Fibroblast of skin of right quadriceps (primary cell): ENCODE results near the gene CD160.
A peak's percentile ranks its signal among the peaks of the same experiment; 100 is the strongest.
"Not testable (repeated sequence)": the region's sequence is repeated elsewhere in the genome, so short reads cannot be mapped to it uniquely, and the experiment has no call there.

Experiments
- DNase-seq: peaks from one replicate; pipeline ENCODE4 v3.0.0-alpha.2; 2013

The CD160 gene

GRCh38 chr1:145710291-145711027 lies 8.8 kb upstream of the CD160 start:
- no peak for DNase-seq

DNA sequence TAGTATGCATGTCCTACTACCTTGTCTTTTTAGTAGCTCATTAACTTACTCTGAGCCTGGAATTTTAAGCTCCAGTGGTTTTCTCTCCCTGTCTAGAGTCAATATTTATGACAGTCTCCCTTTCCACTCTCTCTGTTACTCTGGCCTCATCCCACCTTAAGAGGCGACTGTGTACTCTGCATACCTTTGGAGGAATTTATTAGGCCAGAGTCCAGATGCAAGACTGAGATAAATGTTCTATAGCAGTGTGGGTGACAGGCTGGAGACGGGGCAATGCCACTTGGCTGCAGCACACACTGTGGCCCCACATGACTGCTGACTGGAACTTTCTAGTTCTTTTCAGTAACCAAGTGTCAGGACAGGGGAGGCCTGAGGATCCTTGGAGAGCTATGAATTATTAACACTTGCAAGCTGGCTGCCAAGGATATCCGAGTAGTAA lies 8.1 kb upstream of the CD160 start:
- no peak for DNase-seq

DNA sequence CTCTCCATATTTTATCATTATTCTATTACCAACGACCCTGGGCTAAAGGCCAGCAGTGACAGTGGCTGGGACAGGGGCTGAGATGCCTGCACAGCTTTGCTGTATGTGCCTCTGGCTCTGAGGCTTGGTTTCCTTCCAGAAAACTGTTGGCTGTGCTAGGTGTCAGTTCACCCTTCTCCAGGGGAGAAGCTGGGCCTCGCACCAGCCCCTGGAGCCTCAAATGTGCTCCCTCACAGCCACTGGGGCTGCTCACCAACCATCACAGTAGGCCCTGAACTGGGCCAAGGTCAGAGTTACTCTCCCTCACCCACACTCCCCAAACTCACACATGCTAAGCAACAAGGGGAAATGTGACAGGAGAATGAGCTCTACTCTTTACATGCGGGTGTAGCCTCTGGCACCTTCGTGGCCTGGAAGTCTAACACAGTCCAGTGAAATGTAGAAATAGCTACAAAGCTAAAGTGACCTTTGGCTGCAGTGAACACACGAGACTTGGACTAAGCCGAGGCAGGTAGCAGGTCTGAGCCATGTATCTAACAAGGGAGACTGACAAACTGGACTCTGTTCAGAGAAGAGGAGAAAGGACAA lies 4.7 kb upstream of the CD160 start:
- no peak for DNase-seq

DNA sequence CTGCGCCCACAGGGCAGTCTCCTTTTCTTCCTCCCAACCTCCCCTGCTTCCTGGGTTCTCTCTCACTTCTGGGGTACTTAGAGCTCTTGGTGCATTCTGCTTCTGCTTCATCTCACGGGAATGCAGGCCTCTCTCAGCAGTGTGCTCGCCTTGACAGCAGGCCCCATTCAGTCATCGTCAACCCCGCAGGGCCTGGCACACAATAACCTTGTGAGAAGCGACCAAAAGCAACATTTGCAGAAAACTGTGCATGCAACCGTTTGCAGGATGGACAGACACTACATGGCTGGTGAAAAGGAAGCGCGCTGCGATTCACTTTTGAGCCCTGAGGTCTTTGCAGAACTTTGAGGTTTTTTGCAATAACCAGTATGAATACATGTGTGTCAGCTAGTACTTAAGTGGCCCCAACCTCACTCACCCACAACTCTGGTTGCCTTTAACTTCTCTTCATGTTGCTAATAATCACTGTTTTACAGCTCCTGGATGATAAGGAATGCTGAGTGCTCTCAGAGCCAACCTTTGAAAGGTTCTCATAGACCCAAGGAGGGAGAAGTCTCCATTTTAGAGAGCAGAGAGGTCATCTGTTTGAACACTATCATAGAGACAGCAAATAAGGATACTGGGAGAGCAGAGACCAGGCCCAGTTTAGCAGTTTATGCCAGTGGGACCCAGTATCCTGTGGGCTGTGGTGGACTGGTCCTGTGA lies 2.5 kb upstream of the CD160 start:
- no peak for DNase-seq

DNA sequence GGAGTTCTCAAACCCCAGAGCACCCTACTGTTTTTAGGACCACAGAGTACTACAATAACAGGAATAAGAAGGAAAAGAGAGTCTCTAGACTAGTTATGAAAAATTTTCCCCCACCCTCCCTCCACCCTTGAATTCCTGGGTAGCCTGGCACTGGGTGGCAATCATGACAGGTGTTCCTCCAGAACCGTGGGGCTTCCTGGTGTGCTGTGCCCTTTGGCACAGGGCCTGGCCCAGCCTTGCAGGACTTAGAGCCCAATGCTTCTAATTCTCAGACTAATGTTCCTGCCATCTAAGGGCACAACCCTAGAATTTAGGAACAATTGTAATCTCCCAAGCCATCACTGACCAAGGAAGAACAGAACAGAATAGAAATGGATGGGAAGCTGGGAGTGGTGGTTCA lies 1.5 kb upstream of the CD160 start:
- no peak for DNase-seq

DNA sequence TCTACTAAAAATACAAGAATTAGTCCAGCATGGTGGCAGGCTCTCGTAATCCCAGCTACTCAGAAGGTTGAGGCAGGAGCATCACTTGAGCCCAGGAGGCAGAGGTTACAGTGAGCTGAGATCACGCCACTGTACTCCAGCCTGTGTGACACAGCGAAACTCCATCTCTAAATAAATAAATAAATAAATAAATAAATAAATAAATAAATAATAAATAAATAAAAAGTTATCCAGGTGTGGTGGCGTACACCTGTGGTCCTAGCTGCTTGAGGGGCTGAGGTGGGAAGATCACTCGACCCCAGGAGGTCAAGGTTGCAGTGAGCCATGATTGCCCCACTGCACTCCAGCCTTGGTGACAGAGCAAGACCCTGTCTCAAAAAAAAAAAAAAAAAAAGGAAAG lies 834 bp upstream of the CD160 start:
- DNase-seq: not testable (repeated sequence)

- peak; percentile 84 for DNase-seq
These were observed 1.2 kb downstream of the CD160 start for GRCh38 chr1:145720556-145720877.

DNA sequence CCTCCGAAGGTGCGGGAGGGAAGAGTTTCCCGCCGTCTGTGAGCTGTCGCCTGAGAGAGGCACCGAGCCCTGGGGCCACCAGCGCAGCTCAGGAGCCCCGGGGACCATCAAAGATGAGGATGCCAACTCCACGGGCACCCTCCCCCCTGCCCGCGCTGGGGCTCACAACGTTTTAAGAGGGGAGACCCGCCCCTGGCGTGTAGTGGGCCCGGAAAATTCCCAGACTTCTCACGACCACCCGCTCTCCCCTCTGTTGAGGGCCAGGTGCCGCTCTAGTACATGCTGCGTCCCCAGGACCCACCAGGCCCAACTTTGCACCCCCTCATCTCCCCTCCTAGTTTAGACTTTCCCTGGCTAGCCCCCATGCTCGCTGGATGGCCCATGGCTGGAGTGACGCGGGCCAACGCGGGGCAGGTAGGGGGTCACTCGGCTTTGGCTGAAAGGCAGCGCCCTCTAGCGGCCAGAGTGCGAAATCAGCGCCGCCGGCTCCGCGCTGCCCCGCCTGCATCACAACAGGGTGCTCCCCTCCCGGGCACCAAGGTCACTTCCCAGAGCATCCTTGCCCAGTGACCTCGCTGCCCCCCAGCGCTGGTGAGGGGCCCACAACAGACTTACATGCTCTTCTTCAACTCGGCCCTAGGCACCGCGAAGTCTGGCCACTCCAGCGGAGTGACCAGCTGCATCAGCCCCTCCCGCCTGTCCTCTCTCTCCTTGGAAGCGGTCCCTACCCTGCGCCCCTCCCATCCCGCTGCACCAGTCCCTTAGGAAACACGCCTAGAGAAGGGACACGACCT lies 1.8 kb downstream of the CD160 start:
- peak; percentile 56 for DNase-seq

DNA sequence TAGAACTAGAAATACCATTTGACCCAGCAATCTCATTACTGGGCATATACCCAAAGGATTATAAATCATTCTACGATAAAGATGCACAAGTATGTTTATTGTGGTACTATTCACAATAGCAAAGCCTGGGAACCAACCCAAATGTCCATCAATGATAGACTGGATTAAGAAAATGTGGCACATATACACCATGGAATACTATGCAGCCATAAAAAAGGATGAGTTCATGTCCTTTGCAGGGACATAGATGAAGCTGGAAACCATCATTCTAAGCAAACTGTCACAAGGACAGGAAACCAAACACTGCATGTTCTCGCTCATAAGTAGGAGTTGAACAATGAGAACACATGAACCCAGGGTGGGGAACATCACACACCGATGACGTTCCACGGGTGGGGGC lies 6.9 kb downstream of the CD160 start:
- DNase-seq: not testable (repeated sequence)

DNA sequence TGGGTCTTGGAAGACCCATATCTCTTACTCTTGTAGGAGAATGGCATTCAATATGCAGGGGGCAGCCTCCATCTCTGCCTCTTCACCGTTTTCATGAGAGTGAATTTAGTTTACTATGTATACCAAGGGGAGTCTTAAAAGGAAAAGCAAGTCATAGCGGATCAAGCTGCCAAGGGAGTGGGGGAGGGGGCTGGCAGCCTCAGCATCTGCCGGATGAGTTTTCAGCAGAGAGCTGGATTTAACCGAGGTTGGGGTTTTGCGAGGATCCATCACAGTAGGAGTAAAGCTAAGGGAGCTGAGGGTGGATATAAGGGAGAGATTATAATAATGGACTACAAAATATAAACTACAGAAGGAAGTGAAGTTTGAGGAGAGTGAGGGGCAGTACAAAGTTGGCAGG lies 9.9 kb downstream of the CD160 start:
- DNase-seq: peak; percentile 36

DNA sequence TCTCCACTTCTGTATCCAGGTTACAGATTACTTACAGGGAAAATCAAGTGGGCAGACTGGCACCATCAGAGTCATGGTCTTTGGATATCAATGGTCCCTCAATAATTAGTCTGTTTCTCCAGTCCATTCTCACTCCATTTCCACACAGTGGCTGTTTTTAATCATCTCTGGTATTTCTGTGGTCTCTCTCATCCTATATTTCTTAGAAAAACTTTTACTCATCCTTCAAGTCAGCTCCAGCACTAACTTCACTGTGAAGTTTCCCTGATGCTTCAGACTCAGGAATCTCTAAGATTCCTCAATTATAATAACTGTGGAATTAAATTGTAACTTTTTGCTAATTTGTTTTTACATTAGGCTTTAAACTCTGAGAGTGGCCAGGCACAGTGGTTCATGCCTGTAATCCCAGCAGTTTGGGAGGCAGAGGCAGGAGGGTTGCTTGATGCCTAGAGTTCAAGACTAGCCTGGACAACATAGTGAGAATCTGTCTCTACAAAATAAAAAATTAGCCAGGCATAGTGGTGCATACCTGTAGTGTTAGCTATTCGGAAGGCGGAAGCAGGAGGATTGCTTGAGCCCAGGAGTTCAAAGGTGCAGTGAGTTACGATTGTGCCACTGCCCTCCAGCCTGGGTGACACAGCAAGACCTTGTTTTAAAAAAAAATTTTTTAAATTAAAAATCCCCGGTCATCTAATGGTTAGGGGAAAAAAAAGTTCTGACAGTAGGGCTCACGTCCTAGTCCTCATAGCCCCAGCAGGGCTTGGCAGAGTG lies 10.6 kb downstream of the CD160 start:
- peak; percentile 74 for DNase-seq

GRCh38 chr1:145730467-145730866 lies 11.2 kb downstream of the CD160 start:
- no peak for DNase-seq

GRCh38 chr1:145730900-145731299 lies 11.6 kb downstream of the CD160 start:
- no peak for DNase-seq

DNA sequence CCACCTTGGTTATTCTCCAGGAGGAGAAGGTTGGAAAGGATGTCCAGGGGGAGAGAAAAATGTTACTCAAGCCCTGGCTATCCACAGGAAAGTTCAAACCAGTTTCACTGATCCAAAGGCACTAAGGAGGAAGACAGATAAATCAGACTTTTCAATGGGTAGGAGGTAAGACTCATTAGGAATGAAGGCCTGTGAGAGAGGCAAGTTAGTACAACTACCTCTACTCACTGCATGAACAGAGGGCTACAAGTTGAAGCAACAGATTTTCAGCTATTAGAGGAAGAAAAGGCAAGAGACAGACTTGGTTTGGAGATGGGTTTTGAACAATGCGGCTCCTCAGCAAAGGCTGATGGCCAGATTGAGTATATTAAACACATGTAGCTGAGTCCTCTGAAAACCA lies 16.9 kb downstream of the CD160 start:
- no peak for DNase-seq

DNA sequence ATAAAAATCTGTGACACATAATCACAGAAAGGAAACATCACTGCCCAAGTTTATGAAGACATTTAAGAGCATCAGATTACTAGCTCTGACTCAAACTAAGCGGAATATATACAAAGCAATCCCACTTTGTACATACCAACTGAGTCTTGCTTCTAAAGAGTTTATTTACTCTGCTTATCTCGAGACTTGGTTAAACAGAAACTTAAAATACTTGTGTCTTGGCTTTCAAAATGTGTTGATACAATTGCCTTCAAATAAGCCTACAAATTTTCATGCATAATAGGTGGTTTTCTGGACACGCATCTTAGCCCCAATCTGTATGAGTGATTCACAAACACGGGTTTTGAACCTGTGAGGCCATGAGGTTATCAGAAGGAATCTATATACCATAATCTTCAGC lies 21.0 kb downstream of the CD160 start:
- DNase-seq: peak; percentile 70

GRCh38 chr1:145747398-145748247 lies 28.3 kb downstream of the CD160 start:
- DNase-seq: no peak

GRCh38 chr1:145750426-145750825 lies 31.1 kb downstream of the CD160 start:
- peak; percentile 13 for DNase-seq

DNA sequence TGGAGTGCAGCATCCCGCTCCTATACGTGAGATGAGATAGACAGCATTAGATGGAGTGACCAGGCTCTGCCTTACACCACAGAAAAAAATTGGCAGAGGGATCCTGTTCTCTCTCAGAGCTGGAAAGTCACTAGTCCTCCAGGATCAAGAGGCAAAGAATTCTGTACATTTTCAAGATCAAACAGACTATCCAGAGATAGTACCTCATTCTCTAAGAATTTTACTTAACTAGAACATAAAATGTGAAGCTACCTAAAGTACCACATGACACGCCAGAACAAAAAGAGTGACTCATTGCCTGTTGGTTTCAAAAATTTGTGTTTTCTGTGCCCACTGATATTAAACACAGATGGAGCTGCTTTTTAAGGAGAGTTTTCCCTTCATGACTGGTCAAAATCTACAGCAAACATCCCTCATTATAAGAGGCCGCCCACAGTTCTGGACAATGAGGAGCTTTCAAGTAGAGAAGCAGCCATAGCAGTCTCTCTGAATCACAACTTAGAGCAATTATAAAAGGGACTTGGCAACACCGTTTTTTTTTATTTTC lies 32.3 kb downstream of the CD160 start:
- DNase-seq: peak; percentile 98

DNA sequence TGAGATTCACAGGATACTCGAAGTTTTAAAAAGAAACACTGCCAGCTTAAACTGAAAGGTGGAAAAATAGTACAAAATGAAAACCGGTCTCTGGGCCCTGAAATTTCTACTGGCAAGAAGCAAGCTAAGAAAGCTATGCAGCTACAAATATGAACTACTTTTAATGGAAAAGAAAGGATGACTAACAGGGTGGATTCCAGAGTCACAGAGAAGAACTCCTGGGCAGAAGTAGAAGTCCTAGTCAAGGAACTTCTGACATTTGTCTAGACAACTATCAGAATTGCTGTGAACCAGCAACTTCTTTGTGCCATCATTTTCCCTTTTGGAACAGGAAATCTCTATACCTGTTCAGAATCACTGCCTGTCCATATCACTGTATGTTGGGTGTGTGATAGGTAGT lies 38.1 kb downstream of the CD160 start:
- DNase-seq: no peak

DNA sequence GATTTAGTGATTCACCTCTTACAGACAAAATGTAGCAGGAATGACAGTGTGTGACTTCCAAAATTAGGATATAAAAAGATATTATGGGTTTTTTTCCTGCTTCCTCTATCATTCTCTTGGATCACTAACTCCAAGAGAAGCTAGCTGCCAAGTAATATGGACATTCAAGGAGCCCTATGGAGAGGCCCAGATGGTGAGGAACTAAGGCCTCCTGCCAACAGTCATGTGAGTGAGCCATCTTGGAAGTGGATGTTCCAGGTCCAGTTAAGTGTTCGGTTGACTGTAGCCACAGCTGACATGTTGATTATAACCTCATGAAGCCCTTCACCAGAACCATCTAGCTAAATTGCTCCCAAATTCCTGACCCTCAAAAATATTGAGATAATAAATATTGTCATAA lies 38.8 kb downstream of the CD160 start:
- DNase-seq: no peak

DNA sequence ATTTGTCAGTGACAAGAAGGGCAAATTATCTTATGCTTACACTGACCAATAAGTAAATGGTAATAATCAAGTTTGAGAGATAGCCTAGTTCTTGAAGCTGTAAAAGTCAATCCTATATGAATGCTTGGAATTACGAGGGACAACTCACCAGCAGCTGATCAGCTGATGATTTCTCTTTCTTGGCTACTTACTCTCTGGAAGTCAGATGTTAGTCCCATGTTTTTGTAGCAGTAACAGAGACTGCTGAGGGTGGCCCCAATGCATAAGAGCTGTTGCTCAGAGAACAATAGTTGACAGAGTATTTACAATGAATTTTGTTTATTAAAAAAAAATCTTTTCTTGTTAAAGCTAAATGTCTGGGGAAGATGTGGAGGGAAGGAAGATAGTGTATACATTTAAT lies 39.3 kb downstream of the CD160 start:
- no peak for DNase-seq
